ENCODE measurements around the gene RBM4. TPM values are rescaled to one million over a fixed set of nuclear protein-coding genes. Genes with fewer than 3 reads are reported as not detected.

Gene RBM4
- total and polyA plus RNA-seq, 2 donors (not counting 1 experiment from before 2014, with no cell fraction given): 105 to 161 TPM

DNA sequence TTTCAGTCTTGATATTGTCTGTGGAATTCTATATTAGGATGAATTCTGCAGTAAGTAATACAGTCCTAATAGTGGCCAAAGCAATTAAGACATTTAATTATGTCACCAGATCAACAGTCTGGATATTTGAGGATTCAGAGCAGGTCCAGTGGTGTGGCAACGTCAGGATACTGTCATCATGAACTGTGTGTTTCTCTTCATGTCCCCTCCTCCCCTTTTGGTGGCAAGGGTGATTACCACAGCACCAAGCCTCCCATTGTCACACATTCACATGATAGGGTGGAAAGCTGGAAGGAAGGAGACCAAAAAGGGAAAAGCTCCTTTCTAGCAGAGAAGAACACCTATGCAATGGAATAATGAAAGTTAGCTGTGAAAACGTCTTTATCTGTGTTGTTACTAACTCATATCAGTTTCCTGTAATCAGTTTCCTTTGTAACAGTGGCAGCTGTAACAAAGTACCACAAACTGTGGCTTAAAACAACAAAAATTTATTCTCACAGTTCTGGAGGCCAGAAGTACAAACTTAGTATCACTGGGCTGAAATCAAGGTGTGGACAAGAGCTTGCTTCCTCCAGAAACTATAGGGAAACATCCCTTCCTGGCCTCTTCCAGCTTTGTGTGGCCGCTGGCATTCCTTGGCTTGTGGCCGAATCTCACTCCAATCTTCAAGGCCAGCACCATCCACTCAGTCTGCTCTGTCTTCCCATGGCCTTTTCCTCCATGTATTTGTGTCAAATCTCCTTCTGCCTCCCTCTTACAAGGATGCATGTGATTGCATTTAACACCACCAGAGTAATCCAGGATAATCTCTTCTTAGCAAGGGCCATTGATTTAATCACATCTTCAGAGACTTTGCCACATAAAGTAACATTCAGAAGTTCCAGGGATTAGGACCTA lies 28.5 kb upstream of the RBM4 start:
- no peak overlapping the region for H2AFZ ChIP-seq (ENCODE audit: low read length)
- H4K20me1 ChIP-seq (ENCODE audit: control insufficient read depth, extremely low read depth, insufficient read depth, low read length): no peaks in the 10 kb centered on the region
- no peak overlapping the region for H3K9ac ChIP-seq (ENCODE audit: insufficient read depth, low read length)
- H3K4me3 ChIP-seq (replicated peaks in 1 of 4; ENCODE audit: control extremely low read depth in 1 of 4, insufficient read depth in 1 of 4, low read depth in 3 of 4, low read length in 4 of 4): no peak overlapping the region
- no peaks in the 10 kb centered on the region for H3K27me3 ChIP-seq (ENCODE audit: control insufficient read depth, insufficient read depth, low read length)
- H3K9me3 ChIP-seq (ENCODE audit: control insufficient read depth, insufficient read depth, low read depth, low read length): no peaks in the 10 kb centered on the region
- H3K79me2 ChIP-seq (ENCODE audit: control insufficient read depth, insufficient read depth, low read length): no peaks in the 10 kb centered on the region
- peaks cover 4% of the 10 kb centered on the region for H3K4me1 ChIP-seq (ENCODE audit: control insufficient read depth, extremely low read depth, insufficient read depth, low read length)
- TF ChIP-seq EZH2 (IDR thresholded peaks at IDR 0.05; ENCODE audit: low read length, missing control alignments): no peak
- TF ChIP-seq CTCF (conservative IDR thresholded peaks at IDR 0.05 in 1 of 2, IDR thresholded peaks at IDR 0.05 in 1 of 2; ENCODE audit: low read depth in 1 of 2, low read length in 2 of 2): no peak
- DNase-seq (ENCODE audit: low read depth in 2 of 2): no peak
- H3K4me2 ChIP-seq (ENCODE audit: extremely low read depth, insufficient read depth, low read length): no peak overlapping the region
- no peak overlapping the region for H3K27ac ChIP-seq (ENCODE audit: insufficient read depth, low read length)
- no peaks in the 10 kb centered on the region for H3K36me3 ChIP-seq (ENCODE audit: control insufficient read depth, insufficient read depth, low read length)

DNA sequence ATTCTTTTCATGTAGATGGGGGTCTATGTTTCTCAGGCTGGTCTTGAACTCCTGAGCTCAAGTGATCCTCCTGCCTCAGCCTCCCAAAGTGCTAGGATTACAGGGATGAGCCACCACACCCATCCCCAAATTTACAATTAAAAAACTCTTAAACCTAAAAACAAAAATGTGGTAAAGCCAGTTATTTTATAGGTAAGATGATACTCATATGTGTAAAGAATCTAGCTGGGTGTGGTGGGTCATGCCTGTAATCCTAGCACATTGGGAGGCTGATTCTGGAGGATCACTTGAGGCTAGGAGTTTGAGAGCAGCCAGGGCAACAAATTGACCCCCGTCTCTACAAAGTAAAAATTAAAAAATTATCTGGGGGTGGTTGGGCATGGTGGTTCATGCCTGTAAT lies 26.0 kb upstream of the RBM4 start:
- no peaks in the 10 kb centered on the region for H3K36me3 ChIP-seq (ENCODE audit: control insufficient read depth, insufficient read depth, low read length)
- H3K9ac ChIP-seq (ENCODE audit: insufficient read depth, low read length): no peak overlapping the region
- DNase-seq (ENCODE audit: low read depth in 2 of 2): no peak
- H3K27ac ChIP-seq (ENCODE audit: insufficient read depth, low read length): no peak overlapping the region
- H2AFZ ChIP-seq (ENCODE audit: low read length): no peak overlapping the region
- H3K4me1 ChIP-seq (ENCODE audit: control insufficient read depth, extremely low read depth, insufficient read depth, low read length): no peaks in the 10 kb centered on the region
- no peak for TF ChIP-seq CTCF (conservative IDR thresholded peaks at IDR 0.05 in 1 of 2, IDR thresholded peaks at IDR 0.05 in 1 of 2; ENCODE audit: low read depth in 1 of 2, low read length in 2 of 2)
- no peak for TF ChIP-seq EZH2 (IDR thresholded peaks at IDR 0.05; ENCODE audit: low read length, missing control alignments)
- no peaks in the 10 kb centered on the region for H3K9me3 ChIP-seq (ENCODE audit: control insufficient read depth, insufficient read depth, low read depth, low read length)
- H3K4me3 ChIP-seq (replicated peaks in 1 of 4; ENCODE audit: control extremely low read depth in 1 of 4, insufficient read depth in 1 of 4, low read depth in 3 of 4, low read length in 4 of 4): no peak overlapping the region
- H3K79me2 ChIP-seq (ENCODE audit: control insufficient read depth, insufficient read depth, low read length): peaks cover 10% of the 10 kb centered on the region
- no peaks in the 10 kb centered on the region for H3K27me3 ChIP-seq (ENCODE audit: control insufficient read depth, insufficient read depth, low read length)
- H3K4me2 ChIP-seq (ENCODE audit: extremely low read depth, insufficient read depth, low read length): no peak overlapping the region
- H4K20me1 ChIP-seq (ENCODE audit: control insufficient read depth, extremely low read depth, insufficient read depth, low read length): no peaks in the 10 kb centered on the region

DNA sequence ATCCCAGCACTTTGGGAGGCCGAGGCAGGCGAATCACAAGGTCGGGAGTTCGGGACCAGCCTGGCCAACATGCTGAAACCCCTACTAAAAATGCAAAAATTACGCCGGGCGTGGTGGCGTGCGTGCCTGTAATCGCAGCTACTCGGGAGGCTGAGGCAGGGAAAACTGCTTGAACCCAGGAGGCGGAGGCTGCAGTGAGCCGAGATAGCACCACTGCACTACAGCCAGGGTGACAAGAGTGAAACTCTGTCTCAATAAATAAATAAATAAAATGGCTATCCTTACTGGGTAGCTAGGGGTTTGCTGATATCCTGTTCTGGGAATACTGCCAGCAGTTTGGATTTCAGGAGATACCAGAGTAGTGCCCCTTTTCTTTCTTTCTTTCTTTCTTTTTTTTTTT lies 24.4 kb upstream of the RBM4 start:
- Histone ChIP-seq H3K27me3 (ENCODE audit: control insufficient read depth, insufficient read depth, low read length) (no peaks in the 10 kb centered on the region), H4K20me1 (ENCODE audit: control insufficient read depth, extremely low read depth, insufficient read depth, low read length) (peaks cover 2% of the 10 kb centered on the region), H2AFZ (ENCODE audit: low read length) (no peak overlapping the region)

More for the DNA sequence above, 24.4 kb upstream of the RBM4 start:
- Histone ChIP-seq H3K4me2 (ENCODE audit: extremely low read depth, insufficient read depth, low read length) (no peak overlapping the region), H3K9ac (ENCODE audit: insufficient read depth, low read length) (no peak overlapping the region), H3K9me3 (ENCODE audit: control insufficient read depth, insufficient read depth, low read depth, low read length) (no peaks in the 10 kb centered on the region), H3K79me2 (ENCODE audit: control insufficient read depth, insufficient read depth, low read length) (peaks cover 26% of the 10 kb centered on the region), H3K4me3 (replicated peaks in 1 of 4; ENCODE audit: control extremely low read depth in 1 of 4, insufficient read depth in 1 of 4, low read depth in 3 of 4, low read length in 4 of 4) (no peak overlapping the region), H3K4me1 (ENCODE audit: control insufficient read depth, extremely low read depth, insufficient read depth, low read length) (no peaks in the 10 kb centered on the region), H3K27ac (ENCODE audit: insufficient read depth, low read length) (no peak overlapping the region), H3K36me3 (ENCODE audit: control insufficient read depth, insufficient read depth, low read length) (no peaks in the 10 kb centered on the region)
- TF ChIP-seq EZH2 (IDR thresholded peaks at IDR 0.05; ENCODE audit: low read length, missing control alignments) (no peak), CTCF (conservative IDR thresholded peaks at IDR 0.05 in 1 of 2, IDR thresholded peaks at IDR 0.05 in 1 of 2; ENCODE audit: low read depth in 1 of 2, low read length in 2 of 2) (no peak)
- DNase-seq (ENCODE audit: low read depth in 2 of 2): no peak
